Measurements from ENCODE around the gene ADCK1. TPM values are rescaled to one million over a fixed set of nuclear protein-coding genes. Genes with fewer than 3 reads are reported as not detected.

Gene ADCK1
- total and polyA plus RNA-seq, 9 of the 15 experiments (the other 6 are each of a cell fraction or from before 2014, with no cell fraction given): 2.8 to 8.9 (median 4.3) TPM

DNA sequence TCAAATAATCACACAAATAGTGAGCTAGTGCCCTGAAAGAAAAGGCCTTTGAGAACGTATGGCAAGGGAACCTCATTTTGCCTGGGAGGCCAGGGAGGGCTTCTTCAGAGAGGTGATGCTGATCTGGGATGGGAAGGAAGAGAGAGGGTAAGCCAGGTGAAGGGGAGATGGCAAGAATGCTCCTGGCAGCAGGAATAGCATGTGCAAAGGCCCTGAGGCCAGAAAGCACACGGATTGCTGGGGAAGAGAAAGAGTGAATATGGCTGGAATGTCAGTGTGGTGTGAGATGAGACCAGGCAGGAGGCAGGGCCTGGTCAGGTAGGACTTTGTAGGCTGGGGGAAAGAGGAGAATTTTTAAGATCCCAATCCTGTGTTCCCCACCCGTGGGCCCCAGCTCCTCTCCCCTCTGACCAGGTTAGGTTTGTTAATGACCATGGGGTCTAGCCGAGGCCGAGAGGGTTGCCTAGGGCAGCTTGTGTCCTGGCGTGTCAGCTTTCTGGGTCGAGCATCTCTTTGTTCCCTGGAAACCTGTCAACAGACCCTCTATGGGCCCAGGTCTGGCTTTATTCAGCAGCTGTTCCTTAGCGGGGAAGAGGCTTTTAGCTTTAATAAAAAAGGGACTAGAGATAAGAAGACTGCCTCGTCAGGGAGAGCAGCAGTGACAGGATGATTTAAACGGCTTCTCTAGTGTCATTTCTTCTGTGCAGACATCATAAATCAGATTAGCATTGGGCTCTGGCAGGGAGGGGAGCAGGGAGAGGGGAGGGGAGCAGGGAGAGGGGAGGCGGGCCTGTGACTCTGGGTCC lies 123.4 kb downstream of the ADCK1 start:
- WGBS (ENCODE audit: insufficient coverage, low coverage, missing lambda C conversion rate): 21% methylated on average over 9 of the region's 11 CpGs
- no TSS peak for BruUV-seq (replicated peaks)
- intact Hi-C loops (cut with micrococcal nuclease) (loop anchor here (1.0 to 2.0 kb wide), 2 partner anchors 61 to 308 kb away; no protein-coding TSS in a partner anchor), in situ Hi-C loops (cut with MboI) (no loop called here)
- POLR2A ChIA-PET: interaction anchor here (0.6 to 2.0 kb wide), 5 partner anchors 9 to 414 kb away, joined by 3 to 9 read pairs (median 3); no protein-coding TSS in a partner anchor
- H2AFZ ChIP-seq (ENCODE audit: low read depth, low read length): peak overlapping the region; percentile 66; the same call in 1 of the 2 replicates
- peak overlapping the region; percentile 62 for H3K4me2 ChIP-seq (ENCODE audit: insufficient read depth, low read length)
- peak overlapping the region; percentile 92 for H3K27ac ChIP-seq (ENCODE audit: extremely low read depth, low read depth, low read length)
- H3K27me3 ChIP-seq (ENCODE audit: control insufficient read depth in 2 of 2, insufficient read depth in 2 of 2, low read length in 2 of 2): no peaks in the 10 kb centered on the region
- no peaks in the 10 kb centered on the region for H3K9me3 ChIP-seq (replicated peaks; ENCODE audit: control insufficient read depth, insufficient read depth, low read depth, low read length)
- no peak overlapping the region for H3K4me3 ChIP-seq
- peak overlapping the region; percentile 62 to 71; a peak in 3 of 4 replicates for H3K9ac ChIP-seq (ENCODE audit: insufficient read depth in 1 of 2, low read depth in 2 of 2, low read length in 2 of 2)
- H3K9me1 ChIP-seq (ENCODE audit: control insufficient read depth, insufficient read depth, low read length): no peaks in the 10 kb centered on the region
- H3K36me3 ChIP-seq (ENCODE audit: control insufficient read depth, insufficient read depth, low read length): no peaks in the 10 kb centered on the region
- DNase-seq (ENCODE audit: extremely low read depth in 1 of 4, low spot score in 3 of 4) (peak; percentile 40 to 88 (median 62)), ATAC-seq (peak; percentile 91), FAIRE-seq (peak; percentile 95)
- H3K4me1 ChIP-seq (replicated peaks in 1 of 2; ENCODE audit: control insufficient read depth in 2 of 2, insufficient read depth in 2 of 2, low read length in 2 of 2): peaks cover 46 to 47% of the 10 kb centered on the region in 2 experiments
- no peaks in the 10 kb centered on the region for H4K20me1 ChIP-seq (replicated peaks; ENCODE audit: control insufficient read depth, insufficient read depth, low read length)
- CTCF ChIA-PET (ENCODE audit: low intra/inter-chr PET ratio): no interaction called here
- no peaks in the 10 kb centered on the region for H3K79me2 ChIP-seq (ENCODE audit: control insufficient read depth, insufficient read depth, low read length)
- TF ChIP-seq DPF2 (IDR thresholded peaks at IDR 0.05) (peak; percentile 92), ZNF436 (CRISPR knock-in tag; IDR thresholded peaks at IDR 0.05) (no peak), NBN (IDR thresholded peaks at IDR 0.05; ENCODE audit: low read depth) (0 out of 2 replicates have a peak, but pooled peaks have one; percentile 36), VEZF1 (CRISPR knock-in tag; IDR thresholded peaks at IDR 0.05) (peak; percentile 86), MTA1 (IDR thresholded peaks at IDR 0.05; ENCODE audit: borderline replicate concordance) (peak; percentile 60), TFE3 (CRISPR knock-in tag; IDR thresholded peaks at IDR 0.05) (no peak), ARHGAP35 (IDR thresholded peaks at IDR 0.05; ENCODE audit: partially characterized antibody) (no peak), ZNF551 (CRISPR knock-in tag; IDR thresholded peaks at IDR 0.05) (no peak), TOE1 (IDR thresholded peaks at IDR 0.05; ENCODE audit: borderline replicate concordance) (0 out of 2 replicates have a peak, but pooled peaks have one; percentile 29), TOE1 (CRISPR knock-in tag; IDR thresholded peaks at IDR 0.05; ENCODE audit: borderline replicate concordance, low read depth) (no peak), TFAP4 (CRISPR knock-in tag; IDR thresholded peaks at IDR 0.05; ENCODE audit: borderline replicate concordance) (peak; percentile 67; the same call in 1 of the 2 replicates), BACH1 (tag; IDR thresholded peaks at IDR 0.05) (0 out of 2 replicates have a peak, but pooled peaks have one; percentile 7), NRF1 (conservative IDR thresholded peaks at IDR 0.05 in 1 of 2, IDR thresholded peaks at IDR 0.05 in 1 of 2) (no peak), SOX6 (IDR thresholded peaks at IDR 0.05) (peak; percentile 46; the same call in 1 of the 2 replicates), RBM14 (IDR thresholded peaks at IDR 0.05; ENCODE audit: borderline replicate concordance, insufficient read depth, low read depth, low read length) (no peak), ATF1 (CRISPR knock-in tag; IDR thresholded peaks at IDR 0.05) (no peak), ATF1 (tag; IDR thresholded peaks at IDR 0.05) (peak; percentile 54), RNF2 (IDR thresholded peaks at IDR 0.05) (peak; percentile 36; the same call in 1 of the 2 replicates), CBFA2T3 (IDR thresholded peaks at IDR 0.05) (peak; percentile 70), PHF21A (IDR thresholded peaks at IDR 0.05; ENCODE audit: borderline replicate concordance, low read depth) (0 out of 2 replicates have a peak, but pooled peaks have one; percentile 25)

All from K562 (cell line).